Karpas-422 (cell line): ENCODE measurements around the gene SPINK9. TPM values are rescaled to one million over a fixed set of nuclear protein-coding genes. Genes with fewer than 3 reads are reported as not detected.

Experiments
- DNase-seq: peaks from one replicate; pipeline ENCODE4 v3.0.0-alpha.2; 2015
- H2AFZ ChIP-seq: fragments of 200-600 bp; sonication (generic); 2 replicates; pipeline ENCODE4 v1.6.1; 2014; ENCODE audit warnings: antibody characterized with exemption, low read length, mixed read lengths
- H3K27ac ChIP-seq: fragments of 200-600 bp; sonication (generic); 2 replicates; pipeline ENCODE4 v1.5.1; 2014; ENCODE audit warnings: mild to moderate bottlenecking, low read length, moderate library complexity
- H3K27me3 ChIP-seq: fragments of 200-600 bp; sonication (generic); 2 replicates; pipeline ENCODE4 v1.6.1; 2014; ENCODE audit warnings: low read length, mixed read lengths
- H3K36me3 ChIP-seq: fragments of 200-600 bp; sonication (generic); 2 replicates; pipeline ENCODE4 v1.6.1; 2014; ENCODE audit warnings: low read length, mixed read lengths; ENCODE audit not compliant: insufficient read depth
- H3K4me1 ChIP-seq: fragments of 200-600 bp; sonication (generic); 2 replicates; pipeline ENCODE4 v1.6.1; 2014; ENCODE audit warnings: mild to moderate bottlenecking, low read length, mixed read lengths
- H3K4me2 ChIP-seq: fragments of 200-600 bp; sonication (generic); 2 replicates; pipeline ENCODE4 v1.6.1; 2014; ENCODE audit warnings: low read length, low read depth, mild to moderate bottlenecking; ENCODE audit not compliant: poor library complexity, severe bottlenecking
- H3K4me3 ChIP-seq: fragments of 200-600 bp; sonication (generic); 2 replicates; pipeline ENCODE4 v1.5.1; 2014; ENCODE audit warnings: mild to moderate bottlenecking, antibody characterized with exemption, low read length, mixed read lengths
- H3K79me2 ChIP-seq: fragments of 200-600 bp; sonication (generic); 2 replicates; pipeline ENCODE4 v1.6.1; 2014; ENCODE audit warnings: mild to moderate bottlenecking, low read length, mixed read lengths
- H3K9ac ChIP-seq: fragments of 200-600 bp; sonication (generic); 2 replicates; pipeline ENCODE4 v1.6.0; 2014; ENCODE audit warnings: low read length
- H3K9me2 ChIP-seq: fragments of 200-600 bp; sonication (generic), shearing (Covaris generic); replicated peaks from 2 replicates; pipeline ENCODE4 v1.6.0; 2014; ENCODE audit warnings: mild to moderate bottlenecking, low read length, moderate library complexity; ENCODE audit not compliant: insufficient read depth
- H3K9me3 ChIP-seq: fragments of 300-700, 200-600 bp; sonication (generic); 2 replicates; pipeline ENCODE4 v1.6.1; 2014; ENCODE audit warnings: low read length, mixed read lengths
- H4K20me1 ChIP-seq: fragments of 200-600 bp; sonication (generic); 2 replicates; pipeline ENCODE4 v1.6.1; 2014; ENCODE audit warnings: mild to moderate bottlenecking, antibody characterized with exemption, low read length, low read depth; ENCODE audit not compliant: insufficient read depth
- total RNA-seq: library from RNA; depleted of rRNA; stranded (reverse); fragments of >200 nt; shearing (Covaris generic); gene quantifications from 2 replicates; pipeline ENCODE4 v1.2.3, GENCODE V29; 2014; ENCODE audit warnings: low replicate concordance; rRNA removed

The SPINK9 gene
- not detected in 2 replicates for total RNA-seq

GRCh38 chr5:148335259-148335658, at the start of gene SPINK9:
SPINK9 (plus strand) TSS chr5:148335559; CDS start chr5:148335614, 55 bp downstream.
- H3K9me2 ChIP-seq, result no peaks in the 10 kb centered on the region
- no peak within 1 kb of the TSS for H3K4me2 ChIP-seq
- no peaks in the 10 kb centered on the region for H3K36me3 ChIP-seq
- no peaks in the 10 kb centered on the region for H3K9me3 ChIP-seq
- no peak within 1 kb of the TSS for H3K9ac ChIP-seq
- no peaks in the 10 kb centered on the region for H3K27me3 ChIP-seq
- H3K79me2 ChIP-seq, result no peaks in the 10 kb centered on the region
- no peak for DNase-seq
- H3K4me1 ChIP-seq, result peaks cover 9% of the 10 kb centered on the region
- H4K20me1 ChIP-seq, result no peaks in the 10 kb centered on the region
- H2AFZ ChIP-seq, result no peak within 1 kb of the TSS
- no peak within 1 kb of the TSS for H3K27ac ChIP-seq
- no peak within 1 kb of the TSS for H3K4me3 ChIP-seq

GRCh38 chr5:148290271-148291195, 44.8 kb upstream of the SPINK9 start:
- Histone ChIP-seq H3K4me1 (no peaks in the 10 kb centered on the region), H3K4me3 (no peak overlapping the region), H3K9me2 (no peaks in the 10 kb centered on the region), H2AFZ (no peak overlapping the region), H3K9me3 (no peaks in the 10 kb centered on the region), H4K20me1 (no peaks in the 10 kb centered on the region), H3K4me2 (no peak overlapping the region), H3K27ac (no peak overlapping the region), H3K9ac (no peak overlapping the region), H3K36me3 (no peaks in the 10 kb centered on the region), H3K79me2 (no peaks in the 10 kb centered on the region), H3K27me3 (no peaks in the 10 kb centered on the region)
- peak; percentile 63 for DNase-seq

- H3K4me3 ChIP-seq, result no peak overlapping the region
- no peaks in the 10 kb centered on the region for H4K20me1 ChIP-seq
Measured at GRCh38 chr5:148297731-148298130, 37.6 kb upstream of the SPINK9 start.

GRCh38 chr5:148306446-148306845, 28.9 kb upstream of the SPINK9 start:
- H3K9me3 ChIP-seq, result no peaks in the 10 kb centered on the region
- H3K9ac ChIP-seq, result no peak overlapping the region
- H3K4me3 ChIP-seq, result no peak overlapping the region
- H3K79me2 ChIP-seq, result no peaks in the 10 kb centered on the region
- no peaks in the 10 kb centered on the region for H3K4me1 ChIP-seq
- H2AFZ ChIP-seq, result no peak overlapping the region
- H3K9me2 ChIP-seq, result no peaks in the 10 kb centered on the region
- H4K20me1 ChIP-seq, result no peaks in the 10 kb centered on the region
- DNase-seq, result no peak
- H3K27ac ChIP-seq, result no peak overlapping the region
- H3K36me3 ChIP-seq, result no peaks in the 10 kb centered on the region
- no peak overlapping the region for H3K4me2 ChIP-seq
- no peaks in the 10 kb centered on the region for H3K27me3 ChIP-seq

More at GRCh38 chr5:148297731-148298130, 37.6 kb upstream of the SPINK9 start:
- no peaks in the 10 kb centered on the region for H3K36me3 ChIP-seq
- H3K9me2 ChIP-seq, result no peaks in the 10 kb centered on the region
- H3K9me3 ChIP-seq, result no peaks in the 10 kb centered on the region
- no peak for DNase-seq
- no peaks in the 10 kb centered on the region for H3K79me2 ChIP-seq
- H3K9ac ChIP-seq, result no peak overlapping the region
- no peak overlapping the region for H2AFZ ChIP-seq
- no peak overlapping the region for H3K27ac ChIP-seq
- no peaks in the 10 kb centered on the region; the same call in 1 of the 2 replicates for H3K27me3 ChIP-seq
- no peaks in the 10 kb centered on the region for H3K4me1 ChIP-seq
- H3K4me2 ChIP-seq, result no peak overlapping the region

GRCh38 chr5:148309019-148309418, 26.3 kb upstream of the SPINK9 start:
- H3K27me3 ChIP-seq, result no peaks in the 10 kb centered on the region
- no peak overlapping the region for H2AFZ ChIP-seq
- H4K20me1 ChIP-seq, result no peaks in the 10 kb centered on the region
- H3K36me3 ChIP-seq, result no peaks in the 10 kb centered on the region
- no peak for DNase-seq
- H3K9me2 ChIP-seq, result no peaks in the 10 kb centered on the region
- H3K4me3 ChIP-seq, result no peak overlapping the region
- no peaks in the 10 kb centered on the region for H3K79me2 ChIP-seq
- H3K27ac ChIP-seq, result no peak overlapping the region
- H3K4me1 ChIP-seq, result no peaks in the 10 kb centered on the region
- H3K4me2 ChIP-seq, result no peak overlapping the region
- no peak overlapping the region for H3K9ac ChIP-seq
- no peaks in the 10 kb centered on the region for H3K9me3 ChIP-seq

GRCh38 chr5:148309746-148310145, 25.6 kb upstream of the SPINK9 start:
- Histone ChIP-seq H3K4me2 (no peak overlapping the region), H3K9me2 (no peaks in the 10 kb centered on the region), H3K9me3 (no peaks in the 10 kb centered on the region), H4K20me1 (no peaks in the 10 kb centered on the region), H3K4me1 (no peaks in the 10 kb centered on the region), H3K4me3 (no peak overlapping the region), H3K36me3 (no peaks in the 10 kb centered on the region), H2AFZ (no peak overlapping the region), H3K27ac (no peak overlapping the region), H3K27me3 (no peaks in the 10 kb centered on the region), H3K79me2 (no peaks in the 10 kb centered on the region), H3K9ac (no peak overlapping the region)
- DNase-seq, result no peak

GRCh38 chr5:148311484-148311883, 23.9 kb upstream of the SPINK9 start:
- Histone ChIP-seq H4K20me1 (no peaks in the 10 kb centered on the region), H3K27ac (no peak overlapping the region), H3K27me3 (no peaks in the 10 kb centered on the region), H3K36me3 (no peaks in the 10 kb centered on the region), H3K4me2 (no peak overlapping the region), H2AFZ (no peak overlapping the region), H3K4me3 (no peak overlapping the region), H3K9me3 (no peaks in the 10 kb centered on the region), H3K9ac (no peak overlapping the region), H3K79me2 (no peaks in the 10 kb centered on the region), H3K4me1 (no peaks in the 10 kb centered on the region), H3K9me2 (no peaks in the 10 kb centered on the region)
- DNase-seq, result no peak

GRCh38 chr5:148312153-148312552, 23.2 kb upstream of the SPINK9 start, which contains the start of gene SPINK7:
SPINK7 (plus strand) TSS chr5:148312423; CDS start chr5:148312484, 61 bp downstream.
- Histone ChIP-seq H3K9me3 (no peaks in the 10 kb centered on the region), H3K36me3 (no peaks in the 10 kb centered on the region), H3K4me3 (no peak within 1 kb of the TSS), H3K4me2 (no peak within 1 kb of the TSS), H4K20me1 (no peaks in the 10 kb centered on the region), H3K9ac (no peak within 1 kb of the TSS), H3K79me2 (no peaks in the 10 kb centered on the region), H3K9me2 (no peaks in the 10 kb centered on the region), H3K4me1 (no peaks in the 10 kb centered on the region), H3K27ac (no peak within 1 kb of the TSS), H2AFZ (no peak within 1 kb of the TSS), H3K27me3 (no peaks in the 10 kb centered on the region)
- DNase-seq, result no peak
